Measurements from ENCODE around the gene CLCNKA.

DNA sequence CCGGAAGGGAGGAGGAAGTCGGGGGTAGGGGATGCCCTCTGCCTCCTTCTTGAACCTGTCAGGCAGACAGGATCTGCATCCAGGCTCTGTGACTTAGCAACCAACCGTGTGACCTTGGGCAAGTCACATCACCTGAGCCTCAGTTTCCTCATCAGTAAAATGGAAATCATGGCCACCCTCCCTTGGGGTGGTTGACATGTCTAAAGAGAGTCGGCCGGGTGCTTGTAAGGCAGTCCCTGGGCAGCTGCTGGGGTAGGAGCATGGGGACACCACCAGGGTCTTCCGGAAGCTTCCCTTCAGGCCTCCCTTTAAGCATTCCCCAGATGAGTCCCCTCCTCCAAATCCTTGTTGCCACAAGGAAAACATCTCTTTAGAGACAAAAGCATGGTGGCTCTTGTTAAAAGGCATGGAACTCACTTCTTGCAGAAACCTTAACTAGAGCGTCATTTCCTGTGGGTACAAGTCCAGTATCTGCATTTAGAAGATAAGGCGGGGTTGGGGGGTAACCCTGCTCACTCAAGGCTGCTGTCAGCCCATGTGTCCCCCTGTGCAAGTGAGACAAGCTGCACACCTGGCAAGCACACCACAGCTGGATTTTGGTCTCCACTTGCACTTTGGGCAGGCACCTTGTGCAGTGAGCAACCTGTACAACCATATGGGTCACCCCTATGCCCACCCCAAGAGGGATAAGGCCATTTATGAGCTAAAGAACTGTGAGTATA is 32.1 kb downstream of the CLCNKA start:
- no peak for TF ChIP-seq ZNF274 (IDR thresholded peaks at IDR 0.05; ENCODE audit: low read depth, low read length)
- TF ChIP-seq YY1 (IDR thresholded peaks at IDR 0.05; ENCODE audit: insufficient read depth, insufficient read length) = no peak
- TF ChIP-seq SUZ12 (IDR thresholded peaks at IDR 0.05; ENCODE audit: extremely low read depth, insufficient read depth, insufficient read length) = no peak
